Activated gamma-delta T cell treated with Interleukin-2 at 50 U/mL for 16 hours (primary cell): ENCODE measurements around the gene PARL.
"Not testable (repeated sequence)": the region's sequence is repeated elsewhere in the genome, so short reads cannot be mapped to it uniquely, and the experiment has no call there.

Source experiments
- DNase-seq: peaks from one replicate; pipeline ENCODE4 v3.0.0-alpha.2; 2020

Gene PARL

GRCh38 chr3:183904833-183905780, 20.4 kb upstream of the PARL start:
- DNase-seq, result no peak

GRCh38 chr3:183898028-183898431, 13.3 kb upstream of the PARL start:
- no peak for DNase-seq

GRCh38 chr3:183897606-183898005, 12.9 kb upstream of the PARL start:
- DNase-seq, result no peak

- no peak for DNase-seq
Measured at GRCh38 chr3:183896610-183897009, 11.9 kb upstream of the PARL start.

DNA sequence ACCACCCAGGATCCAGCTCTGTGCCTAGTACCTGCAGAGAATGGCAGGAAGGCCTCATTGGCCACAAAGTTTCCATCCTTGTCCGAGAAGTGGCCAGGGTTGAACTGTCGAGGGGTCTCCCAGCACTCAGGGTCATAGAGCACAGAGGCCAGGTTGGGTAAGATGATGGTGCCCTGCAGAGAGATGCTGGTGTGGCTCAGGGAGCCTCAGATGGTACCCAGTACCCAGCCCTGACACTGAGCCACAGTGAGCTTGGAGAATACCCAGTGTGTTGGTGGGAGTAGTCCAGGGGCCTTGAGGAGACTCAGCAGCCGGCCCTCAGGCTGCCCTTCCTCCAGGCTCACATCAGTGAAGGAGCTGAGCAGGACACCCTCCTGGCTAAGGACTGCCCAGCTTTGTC, 11.5 kb upstream of the PARL start:
- no peak for DNase-seq

DNA sequence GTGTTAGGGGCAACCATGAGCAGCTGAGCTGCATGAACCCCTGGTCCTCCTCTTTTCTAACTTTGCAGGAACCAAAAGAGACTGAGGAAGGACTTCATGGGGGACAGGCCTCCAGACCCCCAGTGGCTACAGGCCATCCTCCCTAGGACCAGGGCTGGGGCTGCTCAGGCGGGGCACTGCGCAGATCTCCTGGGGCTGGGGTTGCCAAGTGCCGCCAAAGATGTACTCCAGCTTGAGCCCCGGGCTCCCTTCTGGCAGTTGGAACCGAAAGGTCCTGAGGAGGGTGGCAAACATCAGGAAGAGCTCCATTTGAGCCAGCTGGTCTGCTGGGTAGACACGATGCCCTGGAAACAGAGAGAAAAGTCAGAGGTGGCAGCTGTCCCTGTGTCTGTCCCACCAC, 11.1 kb upstream of the PARL start:
- no peak for DNase-seq

DNA sequence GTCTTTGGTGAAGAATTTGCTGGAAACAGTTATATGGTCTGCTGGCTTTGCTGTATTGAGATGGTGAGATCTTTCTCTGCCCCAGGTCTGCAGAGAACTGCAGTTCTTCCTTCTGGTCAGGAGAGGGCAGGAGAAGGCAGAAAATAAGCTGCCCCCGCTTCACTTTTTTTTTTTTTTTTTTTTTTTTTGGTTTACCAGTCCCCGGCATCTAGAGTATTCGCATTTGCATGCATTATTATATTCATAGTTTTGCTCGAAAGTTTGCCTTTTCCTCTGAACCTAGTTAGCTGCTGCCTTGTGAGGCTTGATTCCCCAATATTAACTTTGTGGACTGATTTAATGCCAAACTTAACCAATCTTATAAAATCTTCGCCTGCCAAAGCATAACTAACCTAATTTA, 10.6 kb upstream of the PARL start:
- no peak for DNase-seq

- DNase-seq, result no peak
Measured at GRCh38 chr3:183892610-183893214, 8.0 kb upstream of the PARL start.

DNA sequence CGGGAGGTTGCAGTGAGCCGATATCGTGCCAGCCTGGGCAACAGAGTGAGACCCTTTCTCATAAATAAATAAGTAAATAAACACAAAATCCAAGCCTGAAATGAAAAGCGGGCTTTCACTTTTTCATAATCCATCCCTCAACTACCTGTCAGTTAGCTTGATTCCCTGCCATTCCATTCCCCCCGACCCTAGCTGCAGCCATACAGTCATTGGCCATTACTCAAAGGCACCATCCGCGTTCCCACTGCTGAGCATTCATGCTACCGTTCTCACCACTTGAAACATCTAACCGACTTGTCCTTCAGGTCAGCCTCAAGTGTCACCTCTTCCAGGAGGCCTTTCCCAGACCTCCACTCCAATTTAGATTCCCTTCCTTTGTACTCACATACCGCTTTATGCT, 1.1 kb upstream of the PARL start:
- DNase-seq, result no peak

GRCh38 chr3:183884097-183884426, 618 bp downstream of the PARL start:
- no peak for DNase-seq

- no peak for DNase-seq
Measured at GRCh38 chr3:183883291-183884096, 1.2 kb downstream of the PARL start.

DNA sequence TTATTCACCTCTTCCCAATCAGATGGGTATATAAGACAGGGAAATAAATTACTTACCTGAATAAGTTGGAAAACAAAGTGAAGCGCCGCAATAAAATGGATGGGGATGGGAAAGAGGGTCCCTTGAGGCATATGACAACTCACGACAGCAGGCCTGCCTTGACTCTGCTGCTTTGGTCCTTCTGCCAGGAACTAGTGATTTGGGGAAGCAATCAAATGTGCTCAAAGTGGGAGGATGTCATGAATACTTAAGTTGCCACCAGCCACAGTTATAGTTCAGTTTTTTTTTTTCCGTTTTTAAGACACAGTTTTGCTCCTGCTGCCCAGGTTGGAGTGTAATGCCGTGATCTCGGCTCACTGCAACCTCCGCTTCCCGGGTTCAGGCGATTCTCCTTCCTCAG, 4.6 kb downstream of the PARL start:
- DNase-seq, result no peak

DNA sequence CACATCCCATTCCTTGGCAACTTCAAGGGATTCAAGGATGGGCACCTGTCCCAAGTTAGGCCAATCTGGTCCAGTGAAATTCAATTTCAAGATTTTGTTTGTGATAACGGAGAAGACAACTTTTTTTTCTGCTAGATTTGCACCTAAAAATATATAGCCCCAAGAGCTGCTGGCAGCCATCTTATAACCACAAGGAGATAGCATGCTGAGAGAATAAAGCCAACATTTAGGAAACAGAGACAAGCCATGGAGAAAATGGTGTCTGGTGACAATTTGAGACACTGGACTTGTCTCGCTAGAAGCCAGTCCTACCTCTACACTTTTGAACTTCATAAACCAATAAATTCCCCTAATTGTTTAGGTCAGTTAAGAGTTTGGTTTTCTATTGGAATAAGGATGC, 5.4 kb downstream of the PARL start:
- DNase-seq, result no peak

DNA sequence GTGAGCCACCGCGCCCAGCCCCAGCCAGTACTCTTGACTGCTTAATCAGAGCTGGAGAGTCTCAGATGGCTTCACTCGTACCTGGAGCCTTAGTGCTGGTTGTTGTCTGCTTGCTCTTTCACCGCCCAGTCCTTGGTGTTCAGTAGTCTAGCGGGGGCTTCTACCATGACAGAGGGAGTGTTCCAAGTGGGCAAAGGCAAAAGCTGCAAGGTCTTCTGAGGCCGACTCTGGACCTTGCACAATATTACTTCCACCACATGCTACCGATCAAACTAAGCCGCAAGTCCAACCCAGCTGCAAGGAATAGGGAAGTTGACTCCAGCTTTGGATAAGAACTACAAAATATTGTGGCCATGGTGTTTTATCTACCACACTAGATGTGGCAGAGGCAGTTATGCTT, 6.6 kb downstream of the PARL start:
- DNase-seq, result no peak

GRCh38 chr3:183877227-183877626, 7.5 kb downstream of the PARL start:
- DNase-seq, result not testable (repeated sequence)

GRCh38 chr3:183875411-183875810, 9.3 kb downstream of the PARL start:
- DNase-seq, result no peak

- no peak for DNase-seq
Measured at GRCh38 chr3:183873914-183874313, 10.8 kb downstream of the PARL start.

- no peak for DNase-seq
Measured at GRCh38 chr3:183871541-183871940, 13.1 kb downstream of the PARL start.

- no peak for DNase-seq
Measured at GRCh38 chr3:183870563-183870962, 14.1 kb downstream of the PARL start.

DNA sequence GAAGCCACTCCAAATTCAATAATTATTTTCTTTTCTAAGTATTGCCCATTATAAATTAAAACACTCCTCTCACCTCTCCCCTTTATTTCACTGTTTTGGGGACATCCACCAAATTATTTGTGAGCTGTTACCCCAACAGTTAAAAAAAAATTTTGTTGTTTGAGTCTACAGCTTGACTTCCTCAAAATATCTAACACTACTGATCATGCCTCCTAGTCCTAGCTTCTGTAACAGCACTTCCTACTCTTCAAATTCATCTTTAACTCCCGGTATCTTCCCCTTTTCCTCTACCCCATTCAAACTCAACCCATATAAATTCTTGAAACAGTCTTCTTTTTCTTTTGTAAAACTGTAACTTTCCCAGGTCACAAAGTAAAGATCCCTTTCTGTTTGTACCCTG, 15.9 kb downstream of the PARL start:
- no peak for DNase-seq

GRCh38 chr3:183862610-183863009, 22.1 kb downstream of the PARL start:
- no peak for DNase-seq

GRCh38 chr3:183857863-183858262, 26.8 kb downstream of the PARL start:
- DNase-seq, result no peak

- DNase-seq, result no peak
Measured at GRCh38 chr3:183854318-183855035, 30.2 kb downstream of the PARL start.
